ENCODE results near the gene TTN. TPM values are rescaled to one million over a fixed set of nuclear protein-coding genes. Genes with fewer than 3 reads are reported as not detected.

TTN gene
- total RNA-seq, 1 experiment from 2014 or later: 0.05 TPM

- Histone ChIP-seq H3K36me3 (ENCODE audit: control insufficient read depth in 1 of 2, insufficient read depth in 2 of 2, low read length in 2 of 2) (peaks cover 29% of the 10 kb centered on the region in 2 experiments; a peak in 3 of 4 replicates), H3K27me3 (ENCODE audit: insufficient read depth, low read length) (no peaks in the 10 kb centered on the region), H3K4me1 (ENCODE audit: control insufficient read depth in 1 of 2, insufficient read depth in 2 of 2, low read length in 2 of 2) (no peaks in the 10 kb centered on the region), H2AFZ (ENCODE audit: low read depth, low read length, poor library complexity, severe bottlenecking) (no peak overlapping the region), H4K20me1 (ENCODE audit: insufficient read depth) (no peaks in the 10 kb centered on the region), H3K9me2 (ENCODE audit: insufficient read depth) (no peaks in the 10 kb centered on the region), H3K27ac (ENCODE audit: low read depth, low read length) (no peak overlapping the region), H3K4me3 (replicated peaks in 1 of 2; ENCODE audit: low read depth in 1 of 2, low read length in 2 of 2) (no peak overlapping the region), H3K79me2 (ENCODE audit: insufficient read depth, low read length) (no peaks in the 10 kb centered on the region), H3K9ac (ENCODE audit: low read length) (no peak overlapping the region), H3K9me3 (ENCODE audit: control insufficient read depth in 1 of 2, insufficient read depth in 1 of 2, low read depth in 1 of 2, low read length in 2 of 2) (no peaks in the 10 kb centered on the region), H3K4me2 (ENCODE audit: low read length) (no peak overlapping the region)
- no TSS peak for BruUV-seq (replicated peaks)
- POLR2A ChIA-PET: no interaction called here
- DNase-seq (ENCODE audit: low read depth, low spot score): no peak
- no peak for ATAC-seq
- no peak for TF ChIP-seq SP1 (IDR thresholded peaks at IDR 0.05; ENCODE audit: low read depth)
- TF ChIP-seq CTCF (IDR thresholded peaks at IDR 0.05 in 2 of 3, conservative IDR thresholded peaks at IDR 0.05 in 1 of 3; ENCODE audit: borderline replicate concordance in 1 of 3, insufficient read depth in 1 of 3, low read depth in 2 of 3, low read length in 2 of 3): no peak
- no peak for TF ChIP-seq YY1 (IDR thresholded peaks at IDR 0.05; ENCODE audit: extremely low read depth, insufficient replicate concordance, low read depth, low read length)
- TF ChIP-seq FOSL1 (IDR thresholded peaks at IDR 0.05; ENCODE audit: low read depth): no peak
- no peak for TF ChIP-seq JUND (IDR thresholded peaks at IDR 0.05)
- no peak for TF ChIP-seq SRF (IDR thresholded peaks at IDR 0.05; ENCODE audit: low read depth)
- TF ChIP-seq EGR1 (IDR thresholded peaks at IDR 0.05; ENCODE audit: low read depth): no peak
- RAD21 ChIA-PET (ENCODE audit: low non-redundant PET in 1 of 2, low total read pairs in 2 of 2, uncharacterized antibody in 2 of 2, unreplicated experiment in 2 of 2): no interaction called here
- CTCF ChIA-PET: no interaction called here
- intact Hi-C loops (cut with micrococcal nuclease): loop anchor here (10.0 kb wide), 1 partner anchor 1015 kb away; no protein-coding TSS in a partner anchor
Observed at GRCh38 chr2:178499640-178500039, 307.6 kb downstream of the TTN start.

- no peaks in the 10 kb centered on the region for H3K79me2 ChIP-seq (ENCODE audit: insufficient read depth, low read length)
- no peaks in the 10 kb centered on the region for H3K4me1 ChIP-seq (ENCODE audit: control insufficient read depth in 1 of 2, insufficient read depth in 2 of 2, low read length in 2 of 2)
- ChIA-PET CTCF (no interaction called here), POLR2A (no interaction called here), RAD21 (ENCODE audit: low non-redundant PET in 1 of 2, low total read pairs in 2 of 2, uncharacterized antibody in 2 of 2, unreplicated experiment in 2 of 2) (no interaction called here)
- H3K36me3 ChIP-seq (ENCODE audit: control insufficient read depth in 1 of 2, insufficient read depth in 2 of 2, low read length in 2 of 2): peaks cover 29 to 32% of the 10 kb centered on the region in 2 experiments; a peak in 3 of 4 replicates
- H2AFZ ChIP-seq (ENCODE audit: low read depth, low read length, poor library complexity, severe bottlenecking): no peak overlapping the region
- no peak overlapping the region for H3K4me2 ChIP-seq (ENCODE audit: low read length)
- H3K4me3 ChIP-seq (replicated peaks in 1 of 2; ENCODE audit: low read depth in 1 of 2, low read length in 2 of 2): no peak overlapping the region
- no peaks in the 10 kb centered on the region for H4K20me1 ChIP-seq (ENCODE audit: insufficient read depth)
- ATAC-seq (no peak), DNase-seq (ENCODE audit: low read depth, low spot score) (no peak)
- no peaks in the 10 kb centered on the region for H3K9me3 ChIP-seq (ENCODE audit: control insufficient read depth in 1 of 2, insufficient read depth in 1 of 2, low read depth in 1 of 2, low read length in 2 of 2)
- intact Hi-C loops (cut with micrococcal nuclease): loop anchor here (10.0 kb wide), 1 partner anchor 1017 kb away; no protein-coding TSS in a partner anchor
- BruUV-seq (replicated peaks): no TSS peak
- H3K27ac ChIP-seq (ENCODE audit: low read depth, low read length): no peak overlapping the region
- no peak overlapping the region for H3K9ac ChIP-seq (ENCODE audit: low read length)
- no peaks in the 10 kb centered on the region for H3K9me2 ChIP-seq (ENCODE audit: insufficient read depth)
- no peak for TF ChIP-seq RAD21 (IDR thresholded peaks at IDR 0.05; ENCODE audit: low read depth)
- no peak for TF ChIP-seq EGR1 (IDR thresholded peaks at IDR 0.05; ENCODE audit: low read depth)
- no peak for TF ChIP-seq ZNF274 (IDR thresholded peaks at IDR 0.05; ENCODE audit: low read depth, low read length)
- TF ChIP-seq ATF3 (IDR thresholded peaks at IDR 0.05): no peak
- no peak for TF ChIP-seq TCF7L2 (IDR thresholded peaks at IDR 0.05; ENCODE audit: borderline replicate concordance, extremely low read depth, insufficient read depth, insufficient read length)
- H3K27me3 ChIP-seq (ENCODE audit: insufficient read depth, low read length): no peaks in the 10 kb centered on the region
Observed at GRCh38 chr2:178498137-178498536, 309.1 kb downstream of the TTN start.

Measured in HCT116 (cell line).